GM18951 (cell line): ENCODE data around the gene STAT4.

ENCODE experiments used
- POLR2A ChIP-seq: IDR thresholded peaks from 4 replicates; pipeline ENCODE4 v1.6.1; 2011; ENCODE audit warnings: mild to moderate bottlenecking; ENCODE audit not compliant: insufficient read length, insufficient read depth; ENCODE audit errors: extremely low read depth
- in situ Hi-C: fragments of 300-500 bp; cut with MboI; formaldehyde crosslinking; loops from one replicate; pipeline ENCODE4 v1.12.0; 2022; ENCODE audit warnings: low sequenced_read_pairs, mixed read lengths, inconsistent platforms; ENCODE audit not compliant: unreplicated experiment

Gene STAT4

GRCh38 chr2:191170301-191170636 is 19.5 kb upstream of the STAT4 start:
- no peak for TF ChIP-seq POLR2A
- in situ Hi-C loops, result no loop called here

GRCh38 chr2:191169456-191170300 is 18.9 kb upstream of the STAT4 start:
- in situ Hi-C loops, result loop anchor here (10.0 kb wide), 1 partner anchor 365 kb away; no protein-coding TSS in a partner anchor
- no peak for TF ChIP-seq POLR2A

DNA sequence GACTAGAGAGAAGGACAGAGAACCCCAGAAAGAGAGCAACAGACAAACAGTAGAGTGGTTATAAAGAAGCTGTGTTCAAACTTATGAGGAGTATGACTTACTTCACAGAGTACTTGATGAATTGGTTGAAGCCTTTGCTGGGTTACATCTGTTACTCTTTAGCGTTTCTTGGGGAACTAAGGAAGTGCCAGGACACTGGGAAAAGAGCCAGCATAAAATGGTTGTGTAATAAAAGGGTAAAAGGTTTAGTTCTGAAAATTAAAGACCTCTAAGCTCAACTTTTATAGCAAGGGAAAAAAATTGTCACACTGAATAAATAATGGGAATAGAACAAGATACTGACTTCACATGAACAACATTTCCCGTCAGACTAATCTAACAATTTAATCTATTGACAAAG is 17.0 kb upstream of the STAT4 start:
- in situ Hi-C loops, result loop anchor here (10.0 kb wide), 1 partner anchor 367 kb away; no protein-coding TSS in a partner anchor
- TF ChIP-seq POLR2A, result no peak

DNA sequence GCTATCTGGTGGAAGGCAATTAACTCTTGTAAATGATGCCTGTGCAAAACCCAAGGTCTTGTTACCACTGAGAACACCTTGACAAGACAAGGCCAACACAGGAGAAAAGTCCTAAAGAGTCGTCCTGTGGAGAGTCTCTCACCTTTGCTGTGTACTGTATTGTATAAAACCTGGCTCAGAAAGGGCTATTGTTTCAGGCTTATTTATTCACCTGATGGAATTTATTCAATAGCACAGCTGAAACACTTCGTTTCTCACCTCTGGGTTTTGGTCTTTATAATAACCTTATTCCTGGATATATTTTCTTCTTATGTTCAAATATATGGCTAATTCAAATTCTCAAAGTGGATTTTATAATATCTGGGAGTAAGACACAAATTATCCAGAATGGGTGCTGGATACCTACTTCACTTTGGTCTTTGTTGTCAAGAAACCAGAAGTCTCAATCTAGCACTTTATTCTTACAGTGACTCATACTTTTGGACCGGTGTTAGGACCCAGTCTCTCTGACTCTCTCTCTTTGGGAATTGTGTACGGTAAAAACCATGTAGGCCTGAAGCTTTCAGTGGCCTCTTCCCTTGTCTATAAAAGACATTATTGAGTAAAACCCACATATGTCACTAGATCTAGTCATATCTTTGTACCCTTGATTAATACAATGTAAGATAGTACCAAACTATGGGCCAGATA is 16.1 kb upstream of the STAT4 start:
- in situ Hi-C loops, result loop anchor here (10.0 kb wide), 1 partner anchor 368 kb away; no protein-coding TSS in a partner anchor

DNA sequence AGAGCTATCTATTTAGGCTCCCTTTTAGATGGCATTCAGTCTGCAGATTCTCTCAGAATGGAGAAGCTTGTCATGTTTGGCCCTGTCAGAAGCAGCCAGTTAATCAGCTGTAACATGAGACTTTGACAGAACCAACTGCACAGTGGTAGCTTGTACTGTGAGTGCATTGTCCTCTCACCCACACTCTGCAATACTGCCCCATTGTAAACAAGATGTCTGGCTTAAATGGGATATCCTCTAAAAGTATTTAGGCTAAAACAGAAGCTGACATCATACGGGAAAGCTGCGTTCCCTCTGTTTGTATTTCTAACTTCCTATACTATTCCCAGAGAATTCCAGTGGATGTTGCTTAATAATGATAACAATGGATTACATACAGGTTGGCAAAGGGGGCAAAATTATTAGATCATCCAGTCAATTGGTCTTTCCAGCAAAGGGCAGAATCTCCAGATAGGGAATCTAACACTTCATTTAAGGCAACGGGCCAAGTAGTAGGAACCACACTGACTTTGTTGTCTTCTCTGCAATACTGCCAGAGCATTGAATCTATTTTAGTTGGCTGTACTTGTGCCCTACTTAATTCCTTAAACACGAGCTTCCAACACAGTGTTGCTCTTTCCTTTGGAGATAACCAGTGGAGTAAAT is 15.4 kb upstream of the STAT4 start:
- in situ Hi-C loops, result loop anchor here (10.0 kb wide), 1 partner anchor 369 kb away; no protein-coding TSS in a partner anchor
- TF ChIP-seq POLR2A, result no peak

More for the DNA sequence above, 16.1 kb upstream of the STAT4 start:
- TF ChIP-seq POLR2A, result no peak

GRCh38 chr2:191165176-191165643 is 14.4 kb upstream of the STAT4 start:
- no peak for TF ChIP-seq POLR2A
- in situ Hi-C loops, result loop anchor here (10.0 kb wide), 1 partner anchor 370 kb away; no protein-coding TSS in a partner anchor

GRCh38 chr2:191158747-191159146 is 8.0 kb upstream of the STAT4 start:
- in situ Hi-C loops, result no loop called here
- no peak for TF ChIP-seq POLR2A

DNA sequence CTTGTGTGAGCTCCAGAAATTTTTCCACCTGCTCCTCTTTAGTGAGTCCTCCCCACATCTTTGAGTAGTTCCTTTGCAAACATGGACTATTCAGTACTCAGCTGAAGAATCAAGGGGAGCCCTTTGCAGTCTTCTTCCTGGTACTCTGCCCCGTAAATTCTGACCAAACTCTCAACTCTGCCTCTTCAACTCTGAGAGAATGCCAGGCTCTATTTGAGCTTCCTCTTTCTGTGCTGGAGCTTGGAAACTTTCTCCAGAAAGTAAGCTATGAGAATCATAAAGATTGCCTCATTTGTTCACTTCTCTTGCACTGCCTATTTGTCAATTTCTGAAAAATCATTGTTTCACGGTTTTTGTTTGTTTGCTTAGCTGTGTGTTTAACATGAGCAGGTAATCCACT is 7.4 kb upstream of the STAT4 start:
- no peak for TF ChIP-seq POLR2A
- in situ Hi-C loops, result no loop called here

- in situ Hi-C loops, result no loop called here
- no peak for TF ChIP-seq POLR2A
Observed at GRCh38 chr2:191155608-191156071, 4.8 kb upstream of the STAT4 start.

- in situ Hi-C loops, result no loop called here
- no peak for TF ChIP-seq POLR2A
Observed at GRCh38 chr2:191153716-191154115, 2.9 kb upstream of the STAT4 start.

- in situ Hi-C loops, result no loop called here
- no peak for TF ChIP-seq POLR2A
Observed at GRCh38 chr2:191152482-191153240, 1.9 kb upstream of the STAT4 start.

GRCh38 chr2:191151331-191151730 is 537 bp upstream of the STAT4 start:
- TF ChIP-seq POLR2A, result no peak
- in situ Hi-C loops, result no loop called here
